NCI-H1105 treated with DMSO at 0.1 percent for 48 hours (cell line): ENCODE measurements around the gene SMIM29.

ENCODE experiments used
- DNase-seq: peaks from one replicate; lab custom pipeline; 2025; lab: John Stamatoyannopoulos, UW

The SMIM29 gene

DNA sequence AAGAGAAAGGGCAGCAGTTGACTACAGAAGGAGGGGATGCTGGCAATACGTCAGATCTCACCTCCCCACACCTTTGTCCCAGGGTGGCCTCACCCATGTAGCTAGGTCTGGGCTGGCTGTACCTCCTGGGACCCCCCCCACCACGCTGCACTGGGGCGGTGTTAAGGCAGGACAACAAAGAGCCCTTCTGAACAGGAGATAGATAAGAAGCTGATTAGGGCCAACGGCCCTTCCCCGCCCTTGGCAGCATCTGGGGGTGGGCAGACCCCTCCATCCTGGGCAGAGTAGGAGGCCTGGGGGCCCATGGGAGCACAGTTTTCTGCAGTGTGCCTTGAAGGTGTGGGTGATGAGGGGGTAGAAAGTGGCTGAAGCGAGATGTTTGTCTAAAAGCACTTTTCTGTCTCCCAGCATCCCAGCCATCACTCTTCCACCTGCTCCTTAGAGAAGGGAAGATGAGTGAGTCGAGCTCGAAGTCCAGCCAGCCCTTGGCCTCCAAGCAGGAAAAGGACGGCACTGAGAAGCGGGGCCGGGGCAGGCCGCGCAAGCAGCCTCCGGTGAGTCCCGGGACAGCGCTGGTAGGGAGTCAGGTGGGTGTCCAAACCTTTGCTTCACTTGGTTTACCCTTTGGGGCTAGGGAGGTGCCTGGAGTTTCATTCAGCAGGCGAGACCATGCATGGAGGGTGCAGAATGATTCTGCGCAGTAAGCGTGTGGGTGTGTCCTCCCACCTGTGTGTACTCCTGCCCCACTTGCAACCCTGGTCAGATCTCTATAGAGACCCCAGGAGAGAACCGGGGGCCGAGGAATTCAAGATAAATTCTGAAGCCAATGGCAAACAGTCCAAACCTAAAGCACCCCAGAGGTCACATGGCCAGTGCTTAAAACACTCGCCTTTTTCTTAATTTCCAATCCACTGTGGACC lies 8.2 kb downstream of the SMIM29 start:
- DNase-seq, result no peak

DNA sequence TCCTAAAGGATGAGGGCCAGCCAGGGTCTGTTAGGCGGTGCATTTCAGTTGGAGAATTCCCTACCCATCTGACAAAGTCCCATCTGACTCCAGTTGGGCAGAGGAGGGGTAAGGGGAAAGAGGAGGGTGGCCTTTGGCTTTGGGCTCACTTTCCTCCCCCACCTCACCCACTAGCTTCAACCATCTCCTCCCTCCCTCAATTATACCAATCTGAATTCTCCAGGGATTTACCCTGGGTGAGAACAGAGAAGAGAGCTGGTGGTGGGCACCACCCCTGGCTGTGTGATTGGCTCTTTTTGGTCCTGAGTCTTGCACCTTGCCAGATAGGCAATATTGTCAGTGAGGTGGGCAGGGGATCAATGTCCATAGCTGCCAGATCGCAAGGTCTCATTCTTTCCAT lies 8.9 kb downstream of the SMIM29 start:
- DNase-seq, result no peak

DNA sequence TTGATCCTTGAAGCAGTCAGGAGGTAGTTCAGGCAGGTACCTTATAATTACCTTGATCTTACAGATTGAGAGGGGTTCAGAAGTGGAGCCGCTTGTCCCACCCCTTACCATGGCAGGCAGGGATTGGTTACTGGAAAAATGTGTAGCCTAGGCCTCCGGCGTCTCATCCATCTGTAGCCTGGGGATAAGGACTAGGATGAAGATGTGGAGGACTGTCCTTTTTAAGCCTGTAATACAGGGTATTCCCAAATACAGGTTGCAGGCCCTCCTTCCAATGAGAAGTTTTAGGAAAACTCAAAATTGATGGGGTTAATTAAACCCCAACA lies 9.3 kb downstream of the SMIM29 start:
- DNase-seq, result no peak

DNA sequence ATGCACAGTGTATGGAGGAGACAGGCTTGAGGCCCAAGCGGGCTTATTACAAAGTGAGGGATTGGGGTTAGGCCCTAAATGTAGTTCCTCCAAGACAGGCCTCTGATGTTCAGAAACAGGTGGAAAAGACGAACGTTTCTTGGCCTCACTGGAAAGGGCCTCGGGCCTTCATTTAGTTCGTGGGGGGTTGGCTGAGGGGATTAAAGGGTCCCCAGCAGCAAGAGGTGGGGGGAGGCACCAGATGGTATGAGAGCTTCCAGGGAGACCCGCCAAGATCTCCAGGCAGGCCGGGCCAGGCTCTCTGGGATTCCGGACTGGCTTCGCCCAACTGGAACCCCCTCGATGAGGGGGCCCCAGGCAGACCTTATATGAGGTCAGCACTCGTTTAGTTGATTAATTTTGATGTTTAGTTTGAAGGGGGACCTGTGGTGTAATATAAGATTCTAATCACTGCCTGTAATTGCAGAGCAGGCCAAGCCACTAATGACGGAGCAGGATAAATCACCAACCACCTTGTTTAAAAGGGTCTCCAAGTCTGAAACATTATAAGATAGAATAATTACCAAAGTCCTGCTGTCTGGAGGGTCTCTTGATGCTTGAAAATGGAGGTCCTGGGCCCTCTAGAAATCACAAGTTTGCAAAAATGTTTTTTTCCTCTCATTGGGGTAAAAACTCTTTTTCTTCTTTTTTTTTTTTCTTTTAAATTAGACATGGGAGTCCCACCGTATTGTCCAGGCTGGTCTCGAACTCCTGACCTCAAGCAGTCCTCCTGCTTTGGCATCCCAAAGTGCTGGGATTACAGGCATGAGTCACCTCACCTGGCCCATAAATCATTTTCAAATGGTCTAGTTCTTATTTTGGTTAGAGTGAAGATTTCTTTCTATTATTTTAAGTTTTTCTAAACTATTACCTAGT lies 10.0 kb downstream of the SMIM29 start:
- no peak for DNase-seq

DNA sequence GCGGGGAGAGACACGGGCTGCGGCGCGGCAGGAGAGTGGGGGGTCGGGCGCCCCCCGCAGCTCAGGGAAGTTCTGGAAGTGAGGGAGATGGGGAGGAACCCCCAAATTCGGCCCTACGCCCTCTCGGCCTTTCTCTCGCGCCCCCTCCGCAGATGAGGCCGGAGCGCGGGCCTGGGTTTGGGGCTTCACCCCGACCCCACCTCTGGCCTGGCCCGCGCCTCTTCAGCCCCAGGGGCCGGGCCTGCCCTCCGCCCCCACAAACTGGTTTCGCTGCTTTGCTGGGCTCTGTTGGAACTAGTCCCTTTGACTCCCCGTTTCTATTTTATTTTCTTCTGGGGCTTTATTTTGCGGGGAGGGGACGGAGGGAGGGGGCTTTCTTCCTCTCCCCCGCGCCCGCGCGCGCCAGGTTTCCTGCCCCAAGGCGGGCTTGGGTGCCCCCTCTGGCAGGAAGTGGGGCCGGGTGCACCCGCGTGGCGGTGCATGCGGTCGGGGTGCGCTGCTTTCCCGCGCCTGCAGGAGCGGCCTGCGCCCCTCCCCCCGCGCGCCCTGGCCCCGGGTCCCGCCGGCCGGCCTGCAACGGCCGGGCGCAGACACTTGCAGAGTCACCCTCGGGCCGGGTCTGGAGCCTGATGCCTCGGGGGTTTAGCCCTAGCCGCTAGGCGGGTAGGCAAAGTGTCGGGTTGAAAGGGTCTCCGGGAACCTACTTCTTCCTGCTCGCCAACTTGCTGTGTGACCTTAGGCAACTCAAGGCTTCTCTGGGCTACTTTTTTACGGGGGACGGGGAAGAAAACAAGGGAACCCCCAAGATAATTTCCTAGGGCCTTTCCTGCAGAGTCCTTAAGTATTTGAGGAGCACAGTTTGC lies 10.9 kb downstream of the SMIM29 start:
- DNase-seq, result peak; percentile 42

DNA sequence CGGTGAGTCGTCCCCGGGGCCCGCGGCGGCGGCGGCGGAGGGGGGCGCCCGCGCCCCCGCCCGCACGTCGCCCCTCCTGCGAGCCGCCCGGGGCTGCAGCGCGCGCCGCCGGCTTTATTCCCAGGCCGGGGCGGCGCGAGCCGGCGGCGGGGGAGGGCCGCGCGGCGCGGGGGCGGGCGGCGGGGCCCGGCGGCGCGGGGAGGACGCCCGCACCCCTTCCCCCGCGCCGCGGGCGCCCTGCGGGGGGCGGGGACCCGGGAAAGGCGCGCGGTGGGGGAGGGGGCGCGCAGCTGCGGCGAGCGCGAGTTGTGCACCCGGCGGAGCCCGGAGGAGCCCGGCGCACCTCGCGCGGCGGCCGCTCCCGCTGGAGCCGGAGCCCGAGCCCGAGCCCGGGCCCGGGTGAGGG lies 11.5 kb downstream of the SMIM29 start:
- peak; percentile 16 for DNase-seq

DNA sequence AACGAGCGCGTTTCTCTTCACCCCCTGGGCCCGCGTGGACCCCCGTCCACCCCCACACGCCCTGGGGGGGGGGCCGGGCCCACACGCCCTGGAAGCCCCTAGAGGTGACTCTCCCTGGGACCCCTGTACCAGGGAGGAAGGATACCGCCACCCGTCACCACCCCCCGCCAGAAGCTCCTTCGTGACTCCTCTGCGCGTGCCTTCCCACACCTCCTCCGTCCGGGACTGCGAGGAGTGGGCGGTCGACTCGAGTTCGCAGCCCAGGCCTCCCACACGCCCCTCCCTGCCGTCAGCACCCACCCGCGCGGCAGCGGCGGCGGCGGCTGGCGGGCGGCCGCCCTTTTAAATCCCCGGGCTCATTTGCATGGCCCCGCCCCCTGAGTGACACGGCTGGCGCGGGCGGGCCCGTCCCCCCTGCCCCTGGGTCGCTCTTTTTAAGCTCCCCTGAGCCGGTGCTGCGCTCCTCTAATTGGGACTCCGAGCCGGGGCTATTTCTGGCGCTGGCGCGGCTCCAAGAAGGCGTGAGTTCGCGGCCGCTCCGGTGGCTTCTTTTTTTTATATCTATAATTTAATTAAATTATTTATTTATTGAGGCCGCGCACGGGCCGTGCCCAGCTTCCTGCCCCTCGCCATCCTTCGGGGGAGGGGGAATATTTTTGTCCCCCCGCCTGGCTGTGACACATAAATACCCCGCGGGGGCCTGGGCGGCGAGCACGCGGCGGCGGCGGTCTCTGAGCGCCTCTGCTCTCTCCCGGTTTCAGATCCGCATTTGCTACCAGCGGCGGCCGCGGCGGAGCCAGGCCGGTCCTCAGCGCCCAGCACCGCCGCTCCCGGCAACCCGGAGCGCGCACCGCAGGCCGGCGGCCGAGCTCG lies 12.1 kb downstream of the SMIM29 start, which contains the start of gene HMGA1:
HMGA1 (plus strand) TSS at position 431 of the 873 bp plus-strand sequence. CDS start 3,908 bp downstream, outside the sequence.
- DNase-seq, result peak; percentile 92

DNA sequence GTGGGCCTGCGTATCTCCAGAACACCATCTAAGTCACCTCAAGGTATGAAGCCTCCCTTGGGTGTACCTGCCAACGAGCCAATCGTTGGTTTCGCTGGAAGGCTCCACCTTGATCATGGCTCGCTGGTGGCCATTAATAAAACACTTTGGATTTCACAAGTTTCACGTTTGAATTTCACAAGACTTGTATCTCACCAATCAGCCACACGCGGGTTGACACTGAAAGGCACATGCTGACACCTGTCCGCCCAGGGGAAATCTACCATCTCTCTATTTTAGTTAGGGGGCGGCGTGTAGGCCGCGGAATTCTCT lies 12.7 kb downstream of the SMIM29 start:
- DNase-seq, result no peak

DNA sequence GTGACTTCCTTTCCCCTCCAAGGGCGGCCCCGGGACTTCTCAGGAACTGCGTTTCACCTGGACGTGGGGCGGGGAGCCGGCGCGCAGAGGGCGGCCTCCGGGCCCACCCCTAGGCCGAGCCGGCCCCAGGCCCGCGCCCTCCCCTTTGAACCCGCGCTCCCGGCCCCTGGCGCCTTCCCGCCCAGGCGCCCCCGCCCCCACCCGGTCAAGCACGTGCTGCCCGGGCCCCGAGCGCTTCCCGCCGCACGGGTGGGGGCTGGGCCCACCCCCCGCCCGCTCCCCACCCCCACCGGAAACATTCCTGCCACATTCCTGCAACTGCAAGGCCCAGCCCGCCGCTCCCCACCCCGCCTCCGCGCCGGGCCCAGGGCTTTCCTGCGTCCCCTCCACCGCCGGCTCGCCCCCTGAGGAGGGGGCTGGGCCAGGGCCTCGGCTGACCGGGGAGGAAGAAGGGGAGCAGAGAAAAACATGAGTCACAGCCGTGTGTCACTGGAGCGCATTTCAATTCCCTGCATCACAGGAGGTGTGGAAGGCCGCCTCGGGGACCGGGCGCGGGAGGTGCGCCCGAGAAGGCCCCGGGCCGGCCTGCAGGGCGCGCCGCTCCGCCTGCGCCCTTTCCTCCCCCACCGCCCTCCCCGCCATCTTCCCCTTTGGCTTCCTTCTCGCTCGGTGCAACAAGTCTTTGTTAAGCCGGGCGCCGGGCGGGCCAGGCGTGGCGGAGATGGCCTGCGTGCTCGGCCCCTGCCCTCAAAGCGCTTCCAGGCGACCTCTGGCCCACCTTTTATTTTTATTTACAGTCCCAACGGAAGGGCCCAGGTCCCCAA lies 13.3 kb downstream of the SMIM29 start:
- no peak for DNase-seq

DNA sequence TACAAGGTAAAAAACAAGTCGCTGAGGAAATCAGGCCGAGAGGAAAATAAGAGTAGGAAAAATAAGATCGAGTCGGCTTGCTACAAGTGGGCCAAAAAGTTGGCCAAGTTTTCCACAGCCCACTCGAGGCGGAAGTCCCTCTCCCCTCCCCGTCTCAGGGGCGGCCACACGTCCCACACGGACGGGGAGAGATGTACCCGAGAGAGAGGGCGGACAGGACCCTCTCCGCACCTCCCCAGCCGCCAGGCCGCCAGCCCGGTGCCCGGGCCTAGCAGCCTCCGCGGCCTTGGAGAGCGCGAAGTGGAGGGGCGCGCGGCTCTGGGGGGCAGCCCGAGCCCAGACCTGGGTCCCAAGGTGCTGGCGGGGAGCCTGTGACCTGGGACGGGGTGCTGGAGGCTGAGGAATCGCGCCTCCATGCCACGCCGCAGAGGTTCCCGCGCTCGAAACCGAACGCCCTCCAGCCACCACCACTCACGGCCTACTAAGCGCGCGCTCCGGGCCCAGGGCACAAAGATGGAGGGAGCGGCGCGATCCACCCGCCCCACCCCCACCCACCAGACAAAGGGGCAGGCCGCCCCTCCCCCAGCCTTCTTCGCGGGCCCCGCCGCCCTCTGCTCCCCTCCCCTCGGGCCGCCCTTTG lies 14.0 kb downstream of the SMIM29 start:
- no peak for DNase-seq

DNA sequence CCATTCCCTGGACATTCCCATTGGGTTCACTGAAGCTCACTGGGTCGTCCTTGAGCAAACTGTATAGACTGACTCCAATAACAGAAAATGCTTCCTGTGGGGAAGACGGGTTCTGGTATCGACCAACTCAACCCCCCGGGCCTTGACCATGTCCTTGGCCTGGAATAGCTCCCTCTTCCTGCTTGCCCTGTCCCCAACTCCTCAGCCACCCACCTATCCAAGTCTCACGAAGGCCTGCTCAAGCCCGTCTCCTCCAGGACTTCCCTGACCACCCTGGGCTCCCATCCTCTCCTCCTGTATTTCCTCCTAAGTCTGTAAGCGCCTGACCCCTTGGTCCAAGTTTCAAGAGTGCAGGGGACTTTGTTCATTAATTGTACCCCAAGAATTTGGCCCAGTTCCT lies 14.9 kb downstream of the SMIM29 start:
- DNase-seq, result no peak

DNA sequence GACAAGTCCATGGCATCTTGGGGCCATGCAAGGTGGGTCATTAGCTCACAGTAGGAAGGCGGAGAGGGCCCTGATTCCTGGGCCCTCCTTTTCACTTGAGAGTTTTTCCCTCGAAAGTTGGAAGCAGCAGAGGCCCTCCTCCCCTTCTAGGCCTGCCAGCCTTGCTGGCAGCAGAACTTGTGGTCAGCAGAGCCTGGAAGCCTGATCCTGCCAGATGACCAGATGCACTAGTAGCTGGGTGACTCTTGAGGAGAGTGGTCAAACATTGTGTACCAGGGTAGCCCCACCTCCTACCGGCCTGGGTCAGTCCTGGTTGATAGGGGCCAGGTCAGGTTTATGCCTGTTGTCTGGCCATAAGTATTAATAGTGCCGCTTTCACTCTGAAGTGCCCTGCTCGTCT lies 15.9 kb downstream of the SMIM29 start:
- DNase-seq, result no peak

DNA sequence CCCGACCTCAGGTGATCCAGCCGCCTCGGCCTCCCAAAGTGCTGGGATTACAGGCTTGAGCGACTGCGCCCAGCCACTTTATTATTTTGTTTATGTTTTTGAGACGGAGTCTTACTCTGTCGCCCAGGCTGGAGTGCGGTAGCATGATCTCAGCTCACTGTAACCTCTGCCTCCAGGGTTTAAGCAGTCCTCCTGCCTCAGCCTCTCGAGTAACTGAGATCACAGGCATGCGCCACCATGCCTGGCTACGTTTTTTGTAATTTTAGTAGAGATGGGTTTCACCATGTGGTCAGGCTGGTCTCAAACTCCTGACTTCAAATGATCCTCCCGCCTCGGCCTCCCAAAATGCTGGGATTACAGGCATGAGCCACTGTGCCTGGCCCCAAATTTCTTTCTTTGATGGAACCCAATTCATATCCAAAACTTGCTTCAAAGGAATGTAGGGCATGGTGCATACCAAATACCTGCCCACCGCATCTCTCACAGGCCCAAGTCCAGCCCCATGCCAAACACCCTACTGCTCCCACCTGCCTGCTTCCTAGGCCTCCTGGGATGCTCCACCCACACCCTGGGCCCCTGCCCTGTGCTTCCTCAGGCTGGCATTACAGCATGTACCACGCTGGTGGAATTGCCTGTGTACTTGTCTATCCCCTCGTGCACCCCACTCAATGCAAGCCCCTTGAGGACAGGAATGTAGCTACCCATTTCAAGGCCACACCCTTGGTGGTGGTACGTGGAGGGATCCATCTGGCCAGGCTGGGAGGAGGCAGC lies 17.1 kb downstream of the SMIM29 start:
- no peak for DNase-seq

DNA sequence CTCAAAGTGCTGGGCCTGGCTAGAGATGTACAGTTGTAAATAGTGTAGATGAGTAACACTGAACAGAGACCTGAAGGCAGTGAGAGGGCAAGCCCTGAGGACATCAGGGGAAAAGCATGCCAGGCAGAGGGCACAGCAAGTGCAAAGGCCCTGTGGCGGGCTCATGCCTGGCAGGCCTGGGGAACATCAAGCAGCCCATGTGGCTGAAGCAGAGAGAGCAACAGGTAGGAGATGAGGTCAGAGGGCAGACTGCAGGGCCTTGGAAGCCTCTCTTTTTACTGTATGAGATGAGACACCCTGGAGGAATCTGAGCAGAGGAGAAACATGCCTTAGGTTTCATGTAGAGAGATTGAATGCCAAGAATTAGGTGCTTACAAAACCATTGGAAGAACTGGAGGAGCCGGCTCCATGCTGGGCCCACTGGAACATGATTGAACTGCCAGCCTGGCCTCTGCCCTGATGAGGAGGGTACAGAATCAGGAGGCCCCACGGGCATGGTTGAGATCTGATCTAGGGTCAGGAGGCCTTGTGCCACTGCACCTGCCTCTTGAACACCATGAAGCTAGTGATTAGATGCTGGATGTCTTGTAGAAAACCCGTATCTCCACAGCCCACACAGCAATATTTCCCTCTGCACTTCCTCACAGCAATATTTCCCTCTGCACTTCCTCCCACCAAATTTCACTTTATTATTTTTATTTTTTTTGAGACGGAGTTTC lies 18.0 kb downstream of the SMIM29 start:
- no peak for DNase-seq

DNA sequence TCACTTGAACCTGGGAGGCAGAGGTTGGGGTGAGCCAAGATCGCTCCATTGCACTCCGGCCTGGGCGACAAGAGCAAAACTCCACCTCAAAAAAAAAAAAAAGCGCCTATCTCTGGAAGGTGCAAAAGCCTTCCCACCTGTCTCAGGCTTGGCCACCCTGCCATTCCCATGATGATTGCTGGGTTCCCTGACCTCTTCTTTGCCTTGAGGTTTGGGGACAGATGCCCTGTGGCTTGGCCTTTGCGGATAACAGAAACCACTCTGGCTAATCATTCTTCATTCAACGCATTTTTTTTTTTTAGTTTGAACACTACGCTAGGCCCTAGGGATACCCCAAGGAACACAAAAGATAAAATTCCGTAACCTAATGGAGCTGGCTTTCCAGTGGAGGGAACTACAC lies 18.9 kb downstream of the SMIM29 start:
- DNase-seq, result no peak

DNA sequence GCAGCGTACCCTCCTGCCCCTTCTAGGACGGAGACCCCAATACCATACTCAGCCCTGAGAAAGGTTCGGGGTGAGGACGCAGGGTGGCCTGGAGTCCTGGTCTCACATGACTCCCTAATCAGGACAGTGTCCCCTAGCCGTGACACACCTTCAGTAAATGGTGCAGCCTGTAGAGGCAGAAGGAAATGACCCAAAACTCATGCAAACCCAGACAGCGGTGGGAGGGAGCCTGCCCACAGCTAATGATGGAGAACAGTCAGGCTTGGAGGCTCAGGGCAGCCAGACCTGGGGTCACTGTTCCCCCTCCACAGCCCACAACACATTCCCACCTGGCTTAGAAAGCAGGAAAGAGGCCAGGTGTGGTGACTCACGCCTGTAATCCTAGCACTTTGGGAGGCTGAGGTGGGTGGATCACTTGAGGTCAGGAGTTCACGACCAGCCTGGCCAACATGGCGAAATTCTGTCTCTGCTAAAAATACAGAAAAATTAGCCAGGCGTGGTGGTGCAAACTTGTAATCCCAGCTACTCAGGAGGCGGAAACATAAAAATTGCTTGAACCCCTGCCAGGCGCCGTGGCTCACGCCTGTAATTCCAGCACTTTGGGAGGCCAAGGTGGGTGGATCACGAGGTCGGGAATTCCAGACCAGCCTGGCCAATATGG lies 20.9 kb downstream of the SMIM29 start:
- DNase-seq, result no peak

DNA sequence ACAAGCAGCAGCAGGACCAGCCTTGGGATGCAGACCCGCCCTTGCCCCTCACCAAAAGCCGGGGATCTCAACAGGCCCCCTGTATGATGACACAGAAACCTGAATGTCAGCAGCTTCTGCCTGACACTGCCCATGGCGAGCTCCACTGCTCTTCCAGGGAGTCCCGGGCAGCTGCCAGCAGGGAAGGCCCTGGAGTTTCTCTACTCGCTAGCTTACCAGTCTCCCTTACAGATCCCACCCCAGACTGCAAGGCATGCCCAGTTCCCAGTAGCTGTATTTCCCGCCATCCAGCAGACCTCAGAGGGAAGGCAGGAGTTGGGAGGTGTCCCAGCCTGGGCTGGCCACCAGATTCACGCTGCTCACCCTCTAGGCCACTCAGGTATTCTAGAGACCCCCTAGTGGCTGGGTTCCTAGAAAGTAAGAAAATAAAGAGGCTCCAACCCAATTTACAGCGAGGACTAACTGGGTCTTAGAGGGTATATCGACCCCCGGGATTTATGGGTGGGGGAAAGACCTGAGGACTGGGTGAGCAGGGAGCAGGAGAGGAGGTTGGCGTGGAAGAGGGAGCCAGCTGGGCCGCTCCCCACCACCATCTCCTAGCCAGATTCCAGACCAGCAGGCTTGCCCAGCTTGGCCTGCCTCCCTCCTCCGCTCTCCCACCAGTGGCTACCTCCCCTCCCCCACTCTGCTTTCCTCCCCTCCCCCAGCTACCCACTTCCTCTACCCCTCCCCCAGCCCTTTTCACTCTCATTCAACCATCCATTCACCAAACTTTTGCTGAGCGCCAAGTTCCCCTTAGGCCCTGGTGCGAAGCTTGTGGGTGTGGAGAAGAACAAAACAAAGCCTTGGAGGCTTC lies 21.8 kb downstream of the SMIM29 start:
- no peak for DNase-seq
